Immature natural killer cell (primary cell): ENCODE measurements around the gene ZNF197. TPM values are rescaled to one million over a fixed set of nuclear protein-coding genes. Genes with fewer than 3 reads are reported as not detected.
"Not testable (repeated sequence)": the region's sequence is repeated elsewhere in the genome, so short reads cannot be mapped to it uniquely, and the experiment has no call there.

ENCODE experiments used
- DNase-seq, 3 donors: peaks; one replicate each; pipeline ENCODE4 v3.0.0; 2022; ENCODE audit warnings: mixed read lengths in 1 of 3
- H3K27ac Mint-ChIP-seq, 6 donors: one replicate each; pipeline ENCODE4 v1.8.0; 2020; ENCODE audit warnings: mixed read lengths in 6 of 6, mild to moderate bottlenecking in 5 of 6, inconsistent platforms in 4 of 6, moderate library complexity in 3 of 6
- H3K27me3 Mint-ChIP-seq, 3 donors: one replicate each; pipeline ENCODE4 v1.8.0; 2020 to 2021; ENCODE audit warnings: low read depth in 3 of 3, mild to moderate bottlenecking in 3 of 3, mixed read lengths in 3 of 3, moderate library complexity in 3 of 3, inconsistent platforms in 1 of 3
- H3K36me3 Mint-ChIP-seq, 3 donors: one replicate each; pipeline ENCODE4 v1.8.0; 2020; ENCODE audit warnings: mixed read lengths in 3 of 3, inconsistent platforms in 2 of 3, mild to moderate bottlenecking in 2 of 3
- H3K4me1 Mint-ChIP-seq, 2 donors: one replicate each; pipeline ENCODE4 v1.8.0; 2020; ENCODE audit warnings: inconsistent platforms in 2 of 2, mild to moderate bottlenecking in 2 of 2, mixed read lengths in 2 of 2, moderate library complexity in 1 of 2
- H3K4me3 Mint-ChIP-seq, 5 donors: one replicate each; pipeline ENCODE4 v1.8.0; 2020; ENCODE audit warnings: mild to moderate bottlenecking in 5 of 5, mixed read lengths in 5 of 5, inconsistent platforms in 3 of 5, moderate library complexity in 3 of 5
- H3K9me3 Mint-ChIP-seq, 6 donors: one replicate each; pipeline ENCODE4 v1.8.0; 2020; ENCODE audit warnings: mild to moderate bottlenecking in 6 of 6, mixed read lengths in 6 of 6, inconsistent platforms in 4 of 6, moderate library complexity in 3 of 6
- polyA plus RNA-seq, 3 donors: library from polyadenylated mRNA; unstranded; fragments of 300-500 nt; fragmentation: Illumina TruSeq; gene quantifications; one replicate each; pipeline ENCODE4 v1.2.3, GENCODE V29; 2021

The ZNF197 gene
- polyA plus RNA-seq, 3 donors from 2014 or later, result 4.6 to 7.5 (median 4.9) TPM

DNA sequence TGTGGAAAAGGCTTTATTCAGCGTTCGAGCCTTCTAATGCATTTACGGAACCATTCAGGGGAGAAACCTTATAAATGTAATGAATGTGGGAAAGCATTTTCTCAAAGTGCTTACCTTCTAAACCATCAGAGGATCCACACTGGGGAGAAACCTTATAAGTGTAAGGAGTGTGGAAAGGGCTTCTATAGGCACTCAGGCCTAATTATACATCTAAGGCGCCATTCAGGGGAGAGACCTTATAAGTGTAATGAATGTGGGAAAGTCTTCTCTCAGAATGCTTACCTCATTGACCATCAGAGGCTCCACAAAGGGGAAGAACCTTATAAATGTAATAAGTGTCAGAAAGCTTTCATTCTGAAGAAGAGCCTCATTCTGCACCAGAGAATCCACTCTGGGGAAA, 17.5 kb downstream of the ZNF197 start:
- Mint-ChIP-seq H3K4me1 (peaks cover 11 to 32% of the 10 kb centered on the region in 2 donors), H3K4me3 (no peak overlapping the region)

DNA sequence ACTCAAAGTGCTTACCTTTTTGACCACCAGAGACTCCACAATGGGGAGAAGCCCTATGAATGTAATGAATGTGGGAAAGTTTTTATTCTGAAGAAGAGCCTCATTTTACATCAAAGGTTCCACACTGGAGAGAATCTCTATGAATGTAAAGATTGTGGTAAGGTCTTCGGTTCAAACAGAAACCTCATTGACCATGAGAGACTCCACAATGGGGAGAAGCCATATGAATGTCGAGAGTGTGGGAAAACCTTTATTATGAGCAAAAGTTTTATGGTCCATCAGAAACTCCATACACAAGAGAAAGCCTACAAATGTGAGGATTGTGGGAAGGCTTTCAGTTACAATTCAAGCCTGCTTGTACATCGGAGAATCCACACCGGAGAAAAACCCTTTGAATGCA, 18.2 kb downstream of the ZNF197 start:
- Mint-ChIP-seq H3K27ac (no peak overlapping the region), H3K27me3 (peaks cover 0 to 1% (median 0%) of the 10 kb centered on the region in 3 donors), H3K9me3 (peaks cover 19 to 57% (median 40%) of the 10 kb centered on the region in 6 donors), H3K4me3 (no peak overlapping the region), H3K4me1 (peaks cover 13 to 33% of the 10 kb centered on the region in 2 donors), H3K36me3 (peaks cover 50 to 72% (median 58%) of the 10 kb centered on the region in 3 donors)
- DNase-seq, result no peak

More for the DNA sequence above, 17.5 kb downstream of the ZNF197 start:
- H3K36me3 Mint-ChIP-seq, result peaks cover 57 to 79% (median 65%) of the 10 kb centered on the region in 3 donors
- H3K27me3 Mint-ChIP-seq, result peaks cover 0 to 1% (median 0%) of the 10 kb centered on the region in 3 donors
- DNase-seq, result no peak
- H3K9me3 Mint-ChIP-seq, result peaks cover 19 to 57% (median 40%) of the 10 kb centered on the region in 6 donors
- H3K27ac Mint-ChIP-seq, result no peak overlapping the region

DNA sequence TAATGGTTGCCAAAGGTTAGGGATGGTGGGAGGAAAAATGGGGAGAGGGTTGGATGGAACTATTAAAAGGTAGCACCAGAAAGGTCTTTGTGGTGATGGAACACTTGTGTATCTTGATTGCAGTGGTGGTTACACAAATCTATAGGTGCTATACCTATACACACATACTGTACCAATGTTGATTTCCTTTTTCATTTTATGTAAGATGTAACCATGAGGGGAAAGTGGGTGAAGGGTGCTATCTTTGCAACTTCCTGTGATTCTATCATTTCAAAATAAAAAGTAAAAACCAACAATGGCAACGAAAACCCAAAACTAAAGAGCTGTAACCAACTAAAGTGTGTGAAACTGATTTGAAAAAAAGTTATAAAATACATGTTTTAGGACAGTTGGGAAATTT, 22.9 kb downstream of the ZNF197 start:
- Mint-ChIP-seq H3K4me3 (peak overlapping the region; percentile 80 to 94 (median 91)), H3K27me3 (no peaks in the 10 kb centered on the region), H3K4me1 (peaks cover 30 to 38% of the 10 kb centered on the region in 2 donors), H3K36me3 (peaks cover 20 to 37% (median 24%) of the 10 kb centered on the region in 3 donors), H3K9me3 (peaks cover 4 to 24% (median 15%) of the 10 kb centered on the region in 6 donors), H3K27ac (peak overlapping the region; percentile 71 to 92 (median 86))
- DNase-seq, result peak in 1 of 3 donors; percentile 9

DNA sequence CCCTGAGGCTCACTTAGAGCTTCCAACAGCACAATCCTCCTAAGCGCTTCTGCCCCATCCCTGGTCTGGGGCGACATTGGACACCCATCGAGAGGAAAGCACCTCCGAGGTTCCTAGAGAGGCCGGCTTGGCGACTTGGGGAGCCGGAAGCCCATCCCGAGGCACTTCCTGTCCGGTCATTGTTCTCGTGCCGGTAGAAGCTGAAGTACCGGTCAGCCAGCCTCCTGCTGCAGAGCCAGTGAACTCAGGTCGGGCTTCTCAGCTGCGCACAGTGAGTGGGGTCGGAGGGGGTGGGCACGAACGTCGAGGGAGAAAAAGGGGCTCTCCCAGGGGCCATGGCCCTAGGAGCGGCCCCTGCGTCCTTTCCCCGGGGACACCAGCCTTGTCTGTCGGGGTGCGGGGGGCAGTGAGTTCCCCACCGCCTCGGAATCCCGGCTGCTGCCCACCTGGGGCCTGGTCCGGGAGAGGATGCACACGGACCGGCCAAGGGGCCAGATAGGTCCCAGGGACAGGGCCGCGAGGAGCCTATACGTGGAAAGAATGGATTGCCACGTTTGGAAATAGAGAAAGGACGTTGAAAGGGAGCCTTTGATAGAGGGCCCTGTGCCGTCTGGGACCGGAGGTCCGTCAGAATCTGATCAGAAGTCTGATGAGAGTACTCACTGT, 23.9 kb downstream of the ZNF197 start, which contains the start of gene ZNF35:
TSS of gene ZNF35 (plus strand) at position 169 of the 666 bp plus-strand sequence. CDS start 2,336 bp downstream, outside the sequence.
- Mint-ChIP-seq H3K27me3 (no peaks in the 10 kb centered on the region), H3K27ac (peak within 1 kb of the TSS; percentile 71 to 92 (median 86)), H3K4me1 (peaks cover 30 to 42% of the 10 kb centered on the region in 2 donors), H3K36me3 (peaks cover 19 to 34% (median 24%) of the 10 kb centered on the region in 3 donors), H3K4me3 (peak within 1 kb of the TSS; percentile 80 to 94 (median 91)), H3K9me3 (peaks cover 0 to 15% (median 6%) of the 10 kb centered on the region in 6 donors)
- DNase-seq, result peak; percentile 49 to 62 (median 56)

DNA sequence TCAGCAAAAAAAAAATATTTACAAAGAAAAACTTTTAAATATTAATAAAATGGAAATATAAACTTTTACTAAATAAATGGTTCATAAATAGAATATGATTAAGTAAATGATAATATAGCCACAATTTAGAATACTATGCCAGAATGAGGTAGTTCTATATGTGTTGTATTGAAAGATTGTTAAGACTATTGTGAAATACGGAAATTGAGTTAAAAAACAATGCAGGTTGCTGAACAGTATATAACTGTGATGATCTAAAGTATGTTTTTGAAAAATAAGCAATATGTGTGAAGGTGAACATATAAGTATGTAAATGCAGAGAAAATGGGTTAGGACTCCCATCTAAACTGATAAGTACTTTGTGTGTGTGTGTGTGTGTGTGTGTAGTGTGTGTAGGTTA, 24.9 kb downstream of the ZNF197 start:
- peaks cover 24 to 41% (median 31%) of the 10 kb centered on the region in 3 donors for H3K36me3 Mint-ChIP-seq
- H3K9me3 Mint-ChIP-seq, result peaks cover 0 to 11% (median 2%) of the 10 kb centered on the region in 6 donors
- peak overlapping the region in 1 of 6 donors; percentile 84 for H3K27ac Mint-ChIP-seq
- DNase-seq, result no peak
- peak overlapping the region in 3 of 5 donors; percentile 80 to 94 (median 91) for H3K4me3 Mint-ChIP-seq
- peaks cover 30 to 49% of the 10 kb centered on the region in 2 donors for H3K4me1 Mint-ChIP-seq
- H3K27me3 Mint-ChIP-seq, result no peaks in the 10 kb centered on the region

DNA sequence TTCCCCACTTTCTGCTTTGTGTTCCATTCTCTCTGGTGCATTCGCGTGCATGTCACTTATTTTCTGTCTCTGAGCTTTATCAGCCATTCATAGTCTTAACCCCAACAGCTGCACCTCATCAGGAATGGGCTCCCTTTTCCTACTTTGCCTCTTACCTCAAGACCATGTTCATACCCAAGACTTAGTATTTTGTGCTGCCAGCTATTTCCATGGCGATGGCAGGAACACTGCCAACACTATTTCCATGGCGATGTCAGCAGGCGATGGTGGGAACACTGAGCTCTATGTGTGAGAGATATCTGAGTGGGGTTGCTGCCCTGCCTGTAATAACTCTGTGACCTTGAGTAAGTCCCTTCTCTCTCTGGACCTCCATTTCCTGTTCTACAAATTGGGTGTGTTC, 29.2 kb downstream of the ZNF197 start:
- no peak for DNase-seq
- H3K36me3 Mint-ChIP-seq, result peaks cover 58 to 65% (median 63%) of the 10 kb centered on the region in 3 donors
- peaks cover 8 to 16% (median 14%) of the 10 kb centered on the region in 6 donors for H3K9me3 Mint-ChIP-seq
- no peaks in the 10 kb centered on the region for H3K27me3 Mint-ChIP-seq
- no peak overlapping the region for H3K4me3 Mint-ChIP-seq
- no peak overlapping the region for H3K27ac Mint-ChIP-seq
- H3K4me1 Mint-ChIP-seq, result peaks cover 11 to 21% of the 10 kb centered on the region in 2 donors

DNA sequence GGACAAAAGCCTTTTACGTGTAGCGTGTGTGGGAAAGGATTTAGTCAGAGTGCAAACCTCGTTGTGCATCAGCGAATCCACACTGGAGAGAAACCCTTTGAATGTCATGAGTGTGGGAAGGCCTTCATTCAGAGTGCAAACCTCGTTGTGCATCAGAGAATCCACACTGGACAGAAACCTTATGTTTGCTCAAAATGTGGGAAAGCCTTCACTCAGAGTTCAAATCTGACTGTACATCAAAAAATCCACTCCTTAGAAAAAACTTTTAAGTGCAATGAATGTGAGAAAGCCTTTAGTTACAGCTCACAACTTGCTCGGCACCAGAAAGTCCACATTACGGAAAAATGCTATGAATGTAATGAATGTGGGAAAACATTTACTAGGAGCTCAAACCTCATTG, 34.2 kb downstream of the ZNF197 start:
- H3K36me3 Mint-ChIP-seq, result peaks cover 59 to 77% (median 68%) of the 10 kb centered on the region in 3 donors
- peaks cover 8 to 31% (median 21%) of the 10 kb centered on the region in 6 donors for H3K9me3 Mint-ChIP-seq
- H3K4me3 Mint-ChIP-seq, result no peak overlapping the region
- no peak overlapping the region for H3K27ac Mint-ChIP-seq
- no peaks in the 10 kb centered on the region for H3K27me3 Mint-ChIP-seq
- no peak for DNase-seq
- peaks cover 2 to 4% of the 10 kb centered on the region in 2 donors for H3K4me1 Mint-ChIP-seq

DNA sequence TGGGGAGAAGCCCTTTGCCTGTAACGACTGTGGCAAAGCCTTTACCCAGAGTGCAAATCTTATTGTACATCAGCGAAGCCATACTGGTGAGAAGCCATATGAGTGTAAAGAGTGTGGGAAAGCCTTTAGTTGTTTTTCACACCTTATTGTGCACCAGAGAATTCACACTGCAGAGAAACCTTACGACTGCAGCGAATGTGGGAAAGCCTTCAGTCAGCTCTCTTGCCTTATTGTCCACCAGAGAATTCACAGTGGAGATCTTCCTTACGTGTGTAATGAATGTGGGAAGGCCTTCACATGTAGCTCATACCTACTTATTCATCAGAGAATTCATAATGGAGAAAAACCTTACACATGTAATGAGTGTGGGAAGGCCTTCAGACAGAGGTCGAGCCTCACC, 34.6 kb downstream of the ZNF197 start:
- peaks cover 55 to 75% (median 64%) of the 10 kb centered on the region in 3 donors for H3K36me3 Mint-ChIP-seq
- H3K27ac Mint-ChIP-seq, result no peak overlapping the region
- DNase-seq, result no peak
- H3K27me3 Mint-ChIP-seq, result no peaks in the 10 kb centered on the region
- peaks cover 0 to 2% of the 10 kb centered on the region in 2 donors for H3K4me1 Mint-ChIP-seq
- peaks cover 8 to 31% (median 21%) of the 10 kb centered on the region in 6 donors for H3K9me3 Mint-ChIP-seq
- H3K4me3 Mint-ChIP-seq, result no peak overlapping the region

DNA sequence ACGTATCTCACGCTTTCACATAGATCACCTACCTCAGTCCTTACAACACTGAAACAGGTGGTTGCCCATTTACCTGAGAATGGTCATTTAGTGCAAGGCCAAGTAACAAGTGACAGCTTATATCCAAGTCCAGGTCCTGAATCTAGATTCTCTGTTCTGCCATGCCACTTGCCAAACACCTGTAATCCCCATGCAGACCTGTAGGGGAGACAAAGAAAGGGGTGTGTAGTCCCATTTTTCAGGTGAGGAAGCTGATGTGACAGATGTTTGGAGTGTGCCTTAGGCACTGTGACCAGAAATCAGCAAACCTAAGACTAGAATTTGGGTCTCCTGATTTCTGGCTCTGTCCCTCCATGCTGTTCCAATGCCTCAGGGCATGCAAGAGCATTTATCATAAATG, 36.4 kb downstream of the ZNF197 start:
- H3K27me3 Mint-ChIP-seq, result no peaks in the 10 kb centered on the region
- no peak for DNase-seq
- no peak overlapping the region for H3K27ac Mint-ChIP-seq
- H3K4me1 Mint-ChIP-seq, result no peaks in the 10 kb centered on the region
- peaks cover 46 to 73% (median 62%) of the 10 kb centered on the region in 3 donors for H3K36me3 Mint-ChIP-seq
- H3K9me3 Mint-ChIP-seq, result peaks cover 10 to 31% (median 23%) of the 10 kb centered on the region in 6 donors
- H3K4me3 Mint-ChIP-seq, result no peak overlapping the region

DNA sequence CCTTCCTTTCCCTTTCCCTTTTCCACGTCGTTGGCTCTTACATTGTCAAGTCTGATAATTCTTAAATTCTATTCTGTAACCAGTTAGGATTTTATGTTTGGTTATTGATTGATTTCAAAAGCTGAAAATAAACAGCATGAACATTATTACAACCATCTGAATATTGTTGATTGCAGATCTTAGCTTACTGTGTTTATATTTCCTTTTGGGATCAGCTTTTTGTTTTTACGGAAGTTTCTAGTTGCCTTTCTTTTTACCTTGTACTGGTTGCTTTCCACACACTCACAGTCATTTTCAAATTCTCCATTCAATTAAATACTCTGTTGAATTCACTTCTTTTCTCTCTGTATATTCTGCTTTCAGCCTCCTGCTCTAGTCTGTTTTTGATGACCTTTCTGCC, 40.3 kb downstream of the ZNF197 start:
- H3K27me3 Mint-ChIP-seq, result no peaks in the 10 kb centered on the region
- no peak overlapping the region for H3K27ac Mint-ChIP-seq

DNA sequence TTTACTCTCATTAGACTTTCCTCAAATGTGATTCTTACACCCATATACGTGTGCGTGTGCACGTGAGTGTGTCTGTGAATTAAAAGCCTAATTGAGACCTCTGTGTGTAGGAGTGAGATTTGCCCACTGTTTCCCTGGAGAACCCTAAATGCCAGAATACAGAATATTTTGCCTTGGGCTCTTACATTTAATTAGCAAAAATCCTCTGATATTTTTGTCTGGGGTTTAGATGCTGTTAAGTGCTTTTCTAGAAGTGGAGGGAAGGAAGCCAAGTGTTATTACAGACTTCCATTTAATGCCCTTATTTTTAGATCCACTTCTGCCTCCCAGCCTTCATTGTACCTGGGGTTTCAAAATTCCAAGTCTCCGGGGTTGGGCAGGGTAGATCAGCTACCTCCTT, 41.5 kb downstream of the ZNF197 start:
- no peak for DNase-seq
- H3K27ac Mint-ChIP-seq, result no peak overlapping the region
- peaks cover 0 to 9% (median 0%) of the 10 kb centered on the region in 6 donors for H3K9me3 Mint-ChIP-seq
- no peaks in the 10 kb centered on the region for H3K27me3 Mint-ChIP-seq
- no peak overlapping the region for H3K4me3 Mint-ChIP-seq
- peaks cover 4 to 24% (median 16%) of the 10 kb centered on the region in 3 donors for H3K36me3 Mint-ChIP-seq
- no peaks in the 10 kb centered on the region for H3K4me1 Mint-ChIP-seq

More for the DNA sequence above, 40.3 kb downstream of the ZNF197 start:
- Mint-ChIP-seq H3K4me3 (no peak overlapping the region), H3K4me1 (no peaks in the 10 kb centered on the region), H3K9me3 (peaks cover 0 to 9% (median 4%) of the 10 kb centered on the region in 6 donors), H3K36me3 (peaks cover 11 to 36% (median 26%) of the 10 kb centered on the region in 3 donors)
- DNase-seq, result no peak

DNA sequence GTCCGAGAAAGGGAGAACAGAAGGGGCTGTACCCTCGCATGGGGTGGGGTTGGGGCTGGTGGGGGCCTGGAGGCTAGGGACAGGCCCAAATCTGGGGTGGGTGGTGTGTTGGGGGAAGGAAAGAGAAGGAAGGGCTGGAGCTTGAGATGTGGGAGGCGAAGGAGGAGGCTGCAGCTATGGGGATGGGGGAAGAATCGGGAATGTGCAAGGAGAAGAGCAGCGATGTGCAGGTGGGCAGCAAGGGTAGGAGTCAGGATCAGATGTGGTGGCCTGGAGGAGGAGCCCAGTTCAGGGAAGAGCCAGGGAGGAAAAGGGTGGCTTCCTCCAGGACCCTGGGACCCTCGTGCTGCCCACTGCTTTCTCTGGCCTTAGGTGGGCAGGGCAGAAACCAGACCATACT, 44.9 kb downstream of the ZNF197 start:
- Mint-ChIP-seq H3K4me3 (no peak overlapping the region), H3K4me1 (no peaks in the 10 kb centered on the region), H3K36me3 (peaks cover 0 to 16% (median 12%) of the 10 kb centered on the region in 3 donors), H3K27ac (no peak overlapping the region), H3K9me3 (peaks cover 0 to 9% (median 5%) of the 10 kb centered on the region in 6 donors), H3K27me3 (no peaks in the 10 kb centered on the region)
- no peak for DNase-seq

DNA sequence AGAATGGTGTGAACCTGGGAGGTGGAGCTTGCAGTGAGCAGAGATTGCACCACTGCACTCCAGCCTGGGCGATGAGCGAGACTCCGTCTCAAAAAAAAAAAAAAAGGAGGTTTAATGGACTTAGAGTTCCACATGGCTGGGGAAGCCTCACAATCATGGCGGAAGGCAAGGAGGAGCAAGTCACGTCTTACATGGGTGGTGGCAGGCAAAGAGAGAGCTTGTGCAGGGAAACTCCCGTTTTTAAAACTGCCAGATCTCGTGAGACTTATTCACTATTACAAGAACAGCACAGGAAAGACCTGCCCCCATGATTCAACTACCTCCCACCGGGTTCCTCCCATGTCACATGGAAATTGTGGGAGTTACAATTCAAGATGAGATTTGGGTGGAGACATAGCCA, 48.6 kb downstream of the ZNF197 start:
- H3K4me3 Mint-ChIP-seq, DNase-seq, H3K27ac Mint-ChIP-seq, H3K27me3 Mint-ChIP-seq, H3K4me1 Mint-ChIP-seq: not testable (repeated sequence)
- H3K9me3 Mint-ChIP-seq, result peaks cover 0 to 11% (median 4%) of the 10 kb centered on the region in 6 donors
- peaks cover 0 to 14% (median 3%) of the 10 kb centered on the region in 3 donors for H3K36me3 Mint-ChIP-seq

DNA sequence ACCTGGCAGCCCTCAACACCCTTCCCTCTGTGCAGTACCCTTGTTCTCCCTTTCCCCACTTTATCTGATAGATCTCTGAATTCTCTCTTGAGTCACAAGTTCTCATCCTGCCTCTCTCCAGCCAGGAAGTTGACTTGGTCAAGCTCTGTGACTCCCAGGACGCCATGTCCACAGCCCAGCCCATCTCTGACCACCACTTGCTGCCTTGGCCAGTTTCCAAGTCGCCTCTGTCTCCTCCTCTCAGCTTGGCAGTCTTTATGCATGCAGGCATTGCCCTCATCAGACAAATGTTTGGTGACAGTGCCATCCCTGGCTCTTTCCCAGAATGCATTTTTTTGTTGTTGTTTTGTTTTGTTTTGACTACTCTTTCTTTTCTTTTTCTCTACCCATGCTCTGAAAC, 49.4 kb downstream of the ZNF197 start:
- Mint-ChIP-seq H3K9me3 (peaks cover 0 to 11% (median 3%) of the 10 kb centered on the region in 6 donors), H3K4me3 (no peak overlapping the region), H3K4me1 (no peaks in the 10 kb centered on the region), H3K36me3 (peaks cover 0 to 14% (median 3%) of the 10 kb centered on the region in 3 donors), H3K27me3 (peaks cover 0 to 3% (median 1%) of the 10 kb centered on the region in 3 donors), H3K27ac (no peak overlapping the region)
- DNase-seq, result no peak
